ENCODE measurements around the gene CCDC6.
"Not testable (repeated sequence)": the region's sequence is repeated elsewhere in the genome, so short reads cannot be mapped to it uniquely, and the experiment has no call there.

The CCDC6 gene

DNA sequence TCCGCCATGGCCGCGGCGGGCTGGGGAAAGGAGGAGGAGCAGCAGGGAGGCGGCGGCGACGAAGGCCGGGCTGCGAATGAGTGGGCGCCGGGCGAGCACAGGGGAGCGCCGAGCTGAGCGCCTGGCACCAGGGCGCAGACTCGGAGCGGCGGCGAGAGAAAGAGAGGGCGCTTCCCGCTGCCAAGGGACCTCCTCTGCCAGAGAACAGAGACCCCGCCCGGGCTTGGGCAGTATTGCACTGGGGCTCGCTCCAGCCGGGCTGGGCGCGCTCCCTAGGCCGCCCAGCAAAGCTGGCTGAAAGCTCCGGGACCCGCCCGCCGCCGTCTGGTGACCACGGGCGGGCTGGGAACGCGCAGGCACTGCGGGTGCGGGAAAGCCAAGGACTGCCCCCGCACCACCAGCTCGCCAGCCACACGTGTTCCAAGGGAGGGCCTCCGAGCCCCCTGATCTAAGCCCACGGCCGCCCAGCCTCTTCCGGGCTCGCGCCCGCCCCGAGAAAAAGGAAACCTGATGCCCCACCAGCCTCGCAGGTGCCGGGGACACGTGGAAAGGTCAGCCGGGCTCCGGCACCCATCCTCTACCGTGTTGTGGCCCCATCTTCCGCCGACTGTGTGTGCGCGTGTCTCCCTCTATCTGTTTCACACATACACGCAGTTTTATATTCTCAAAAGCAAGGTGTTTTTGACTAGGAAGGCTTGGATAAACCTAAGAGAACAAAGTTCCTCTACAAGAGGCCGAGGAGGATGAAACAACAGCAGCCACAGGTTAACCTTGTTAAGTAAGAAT lies at the start of gene CCDC6:
CCDC6 (minus strand) TSS at position 140 of the 786 bp plus-strand sequence; CDS start at position 8, 132 bp downstream.
- DNase-seq: peak; percentile 87

DNA sequence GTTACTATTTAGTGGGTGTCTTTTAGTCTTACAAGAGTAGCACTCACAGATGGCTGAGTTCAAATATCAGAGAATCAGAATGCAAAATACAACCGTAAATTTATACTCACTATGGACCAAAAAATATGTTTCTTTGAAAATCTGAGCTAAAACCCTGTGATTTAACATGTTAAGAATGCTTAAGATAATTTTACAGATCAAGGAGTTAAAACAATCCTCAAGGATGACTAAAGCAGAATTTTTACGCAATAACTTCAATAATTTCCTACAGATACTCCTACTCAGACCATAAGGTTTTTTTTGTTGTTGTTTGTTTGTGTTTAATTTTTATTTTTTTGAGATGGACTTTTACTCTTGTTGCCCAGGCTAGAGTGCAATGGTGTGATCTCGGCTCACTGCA lies 47.9 kb upstream of the CCDC6 start:
- DNase-seq: no peak

DNA sequence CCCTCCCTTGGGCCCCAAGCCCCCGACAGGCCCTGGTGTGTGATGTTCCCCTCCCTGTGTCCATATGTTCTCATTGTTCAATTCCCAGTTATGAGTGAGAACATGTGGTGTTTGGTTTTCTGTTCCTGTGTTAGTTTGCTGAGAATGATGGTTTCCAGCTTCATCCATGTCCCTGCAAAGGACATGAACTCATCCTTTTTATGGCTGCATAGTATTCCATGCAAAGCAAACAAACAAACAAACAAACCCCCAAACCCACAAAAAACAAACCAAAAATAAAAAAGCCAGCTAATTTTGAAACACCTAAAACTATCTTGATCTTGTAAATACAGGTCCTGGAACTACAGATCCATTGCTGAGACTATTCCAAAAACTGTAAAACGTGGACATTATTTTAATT lies 47.4 kb upstream of the CCDC6 start:
- not testable (repeated sequence) for DNase-seq

DNA sequence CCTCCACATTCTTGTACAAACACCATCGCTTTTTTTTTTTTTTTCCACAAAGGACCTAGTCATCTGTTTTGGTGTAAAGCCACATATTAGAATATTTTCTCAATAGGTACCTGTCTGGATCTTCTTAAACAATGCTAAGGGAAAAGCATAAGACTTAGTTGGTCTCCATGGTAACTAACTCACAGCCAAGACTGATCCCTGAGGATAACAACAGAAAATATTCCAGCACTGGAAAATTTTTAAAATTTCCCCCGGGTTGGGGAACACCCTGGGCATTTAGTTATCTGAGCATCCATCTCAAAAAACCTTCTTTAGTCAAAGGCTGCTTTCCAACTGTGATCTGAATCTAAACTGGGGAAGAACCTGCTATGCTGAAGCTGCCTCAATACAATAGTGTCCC lies 43.7 kb upstream of the CCDC6 start:
- no peak for DNase-seq

DNA sequence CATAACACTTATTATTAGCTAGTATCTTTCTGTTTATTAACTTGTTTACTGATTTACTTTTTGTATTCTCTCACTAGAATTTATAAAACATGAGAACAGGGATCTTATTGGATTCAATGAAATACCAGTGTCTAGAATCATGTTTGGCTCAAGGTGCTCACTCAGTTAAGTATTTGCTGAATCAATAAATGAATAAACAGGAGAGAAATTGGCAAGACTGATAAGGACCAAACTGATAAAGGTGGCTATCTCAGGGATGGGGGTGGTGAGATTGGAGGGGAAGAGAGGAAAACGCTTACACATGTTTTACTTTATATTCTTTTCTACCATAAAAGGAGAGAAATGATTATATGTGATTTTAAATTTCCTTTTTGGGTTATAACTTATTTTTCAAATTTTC lies 43.3 kb upstream of the CCDC6 start:
- DNase-seq: no peak

DNA sequence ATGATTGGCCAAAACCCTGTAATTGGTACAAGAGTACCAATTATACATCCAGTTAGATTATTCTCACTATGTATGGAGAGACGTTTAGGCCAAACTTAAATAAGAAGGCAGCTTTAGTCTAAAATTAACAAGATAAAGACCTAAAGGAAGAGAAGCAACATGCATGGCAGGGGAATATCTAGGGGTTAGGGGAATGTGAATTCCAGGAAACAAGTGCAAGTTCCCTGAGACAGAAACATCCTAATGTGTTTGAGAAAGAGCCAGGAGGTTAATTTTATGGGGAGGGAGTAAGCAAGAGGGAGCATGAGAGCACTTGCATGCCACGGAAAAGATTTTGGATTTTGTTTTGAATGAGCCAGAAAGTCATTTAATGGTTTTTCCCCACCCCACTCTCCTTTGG lies 39.6 kb upstream of the CCDC6 start:
- DNase-seq: no peak

DNA sequence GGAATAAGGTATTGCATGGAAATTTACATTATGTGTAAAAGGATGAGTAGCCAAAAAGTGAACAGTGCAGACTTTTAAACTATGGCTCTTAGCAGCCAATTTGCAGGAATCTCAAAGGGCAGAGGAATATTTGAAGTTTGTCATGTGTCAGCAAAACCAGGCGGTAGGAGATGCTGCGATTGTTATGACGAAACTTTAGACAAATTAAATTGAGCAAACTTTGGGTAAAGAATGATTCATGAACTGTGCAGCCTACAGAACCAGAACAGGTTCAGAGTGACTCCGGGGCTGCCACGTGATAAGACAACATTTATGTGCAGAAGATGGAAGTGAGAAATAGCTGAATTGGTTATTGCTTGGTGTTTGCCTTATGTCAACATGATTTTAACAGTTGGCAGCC lies 39.2 kb upstream of the CCDC6 start:
- DNase-seq: no peak

DNA sequence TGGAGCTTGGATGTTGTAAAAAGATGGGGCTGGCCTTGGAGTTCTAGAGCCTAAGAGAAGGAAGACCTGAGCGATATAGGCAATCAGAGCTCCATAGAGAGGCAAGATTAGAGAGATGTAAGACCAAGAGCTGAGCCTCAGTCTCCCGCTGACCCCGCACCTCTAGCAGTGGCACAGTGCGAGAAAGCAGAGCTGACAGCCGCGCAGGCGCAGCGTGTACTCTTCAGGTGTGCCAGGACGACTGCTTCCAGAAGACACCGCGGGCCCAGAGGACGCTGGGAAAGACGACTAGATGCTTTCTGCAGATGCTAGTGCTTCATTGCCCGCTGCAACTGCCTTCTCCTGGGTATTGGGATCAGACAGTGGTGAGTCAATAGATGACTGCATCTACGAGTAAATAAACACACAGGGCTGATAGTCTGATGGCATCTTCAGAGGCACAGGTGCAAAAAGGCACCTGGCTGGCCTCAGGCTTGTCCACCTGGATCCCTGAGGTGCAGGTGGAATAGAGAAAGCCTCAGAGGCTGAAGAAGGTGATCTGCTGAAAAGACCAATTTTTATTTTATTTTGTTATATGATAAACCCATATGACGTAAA lies 38.1 kb upstream of the CCDC6 start:
- no peak for DNase-seq

DNA sequence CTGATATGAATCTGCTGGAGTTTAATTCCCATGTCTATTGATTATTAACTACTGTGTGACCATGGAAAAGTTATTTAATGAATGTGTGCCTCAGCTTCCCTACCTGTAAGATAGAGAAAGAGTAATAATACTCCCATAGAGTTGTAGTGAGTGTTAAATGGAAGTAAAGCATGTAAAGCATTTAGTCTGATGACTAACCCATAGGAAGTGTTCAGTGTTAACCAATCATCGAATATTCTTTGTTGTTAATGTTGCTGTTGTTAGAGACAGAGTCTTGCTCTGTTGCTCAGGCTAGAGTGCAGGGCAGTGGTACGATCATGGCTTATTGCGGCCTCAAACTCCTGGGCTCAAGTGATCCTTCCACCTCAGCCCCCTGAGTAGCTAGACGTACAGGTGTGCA lies 36.2 kb upstream of the CCDC6 start:
- no peak for DNase-seq

DNA sequence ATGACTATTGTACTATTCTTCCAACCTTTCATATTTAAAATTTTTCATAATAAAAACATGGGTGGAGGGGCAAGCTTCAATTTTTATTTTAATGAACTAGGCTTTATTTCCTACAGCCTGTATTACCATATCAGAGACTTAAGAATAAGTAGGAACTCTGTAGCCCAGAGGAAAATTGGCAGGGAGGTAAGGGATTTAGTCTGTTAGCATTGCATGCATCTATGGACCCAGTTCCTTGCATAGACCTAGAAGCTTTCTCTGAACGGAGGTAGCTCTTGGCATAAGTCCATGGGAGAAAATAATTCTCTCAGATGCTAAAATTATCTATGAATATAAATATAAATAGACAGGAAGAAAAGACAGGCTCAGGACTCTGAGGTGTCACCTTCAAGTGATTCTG lies 31.4 kb upstream of the CCDC6 start:
- no peak for DNase-seq

DNA sequence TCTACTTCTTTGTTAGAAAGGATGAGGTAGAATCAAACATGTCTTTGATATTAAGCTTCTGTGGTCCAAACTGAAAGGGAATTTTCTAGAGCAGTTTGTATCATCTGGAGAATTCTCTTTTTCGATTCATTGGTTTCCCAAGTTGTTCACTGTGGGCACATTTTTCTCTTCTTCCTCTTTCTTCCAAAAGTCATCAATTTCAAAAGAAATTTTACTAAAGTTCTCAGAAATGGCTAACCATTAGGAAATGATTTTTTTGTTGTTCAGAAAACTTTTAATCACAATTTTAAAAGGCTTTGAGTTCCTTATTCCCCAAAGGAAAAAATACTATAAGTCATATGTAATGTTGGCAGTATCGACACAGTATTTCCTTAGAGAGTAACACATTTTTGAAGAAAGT lies 28.3 kb upstream of the CCDC6 start:
- no peak for DNase-seq

DNA sequence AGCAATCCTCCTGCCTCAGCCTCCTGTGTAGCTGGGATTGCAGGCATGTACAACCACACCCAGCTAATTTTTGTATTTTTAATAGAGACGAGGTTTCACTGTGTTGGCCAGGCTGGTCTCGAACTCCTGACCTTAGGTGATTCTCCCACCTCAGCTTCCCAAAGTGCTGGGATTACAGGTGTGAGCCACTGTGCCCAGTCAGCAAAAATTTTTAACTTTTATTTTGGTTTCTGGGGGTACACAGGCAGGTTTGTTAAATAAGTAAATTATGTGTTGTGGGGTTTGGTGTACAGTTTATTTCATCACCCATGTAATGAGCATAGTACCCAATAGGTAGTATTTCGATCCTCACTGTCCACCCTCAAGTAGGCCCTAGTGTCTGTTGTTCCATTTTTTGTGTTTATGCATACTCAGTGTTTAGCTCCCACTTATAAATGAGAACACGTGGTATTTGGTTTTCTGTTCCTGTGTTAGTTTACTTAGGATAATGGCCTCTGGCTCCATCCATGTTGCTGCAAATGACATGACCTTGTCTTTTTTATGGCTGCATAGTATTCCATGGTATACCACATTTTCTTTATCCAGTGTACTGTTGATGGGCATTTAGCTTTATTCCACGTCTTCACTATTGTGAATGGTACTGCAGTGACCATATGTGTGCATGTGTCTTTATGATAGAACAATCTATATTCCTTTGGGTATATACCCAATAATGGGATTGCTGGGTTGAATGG lies 24.6 kb upstream of the CCDC6 start:
- not testable (repeated sequence) for DNase-seq

DNA sequence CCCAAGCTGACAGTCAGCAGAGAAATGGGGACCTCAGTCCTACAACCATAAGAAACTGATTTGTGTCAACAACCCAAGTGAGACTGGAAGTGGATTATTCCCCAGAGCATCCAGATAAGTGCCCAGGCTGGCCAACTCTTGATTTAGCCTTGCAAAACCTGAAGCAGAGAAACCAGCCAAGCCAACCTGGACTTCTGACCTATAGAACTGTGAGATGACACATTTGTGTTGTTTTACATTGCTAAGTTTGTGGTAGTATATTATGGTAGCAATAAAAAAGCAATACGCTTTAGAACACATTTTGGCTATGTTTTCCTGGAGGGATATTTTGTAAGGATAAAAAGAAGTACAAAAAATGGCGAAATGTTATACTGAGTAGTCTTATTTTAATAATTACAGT lies 19.7 kb upstream of the CCDC6 start:
- no peak for DNase-seq

DNA sequence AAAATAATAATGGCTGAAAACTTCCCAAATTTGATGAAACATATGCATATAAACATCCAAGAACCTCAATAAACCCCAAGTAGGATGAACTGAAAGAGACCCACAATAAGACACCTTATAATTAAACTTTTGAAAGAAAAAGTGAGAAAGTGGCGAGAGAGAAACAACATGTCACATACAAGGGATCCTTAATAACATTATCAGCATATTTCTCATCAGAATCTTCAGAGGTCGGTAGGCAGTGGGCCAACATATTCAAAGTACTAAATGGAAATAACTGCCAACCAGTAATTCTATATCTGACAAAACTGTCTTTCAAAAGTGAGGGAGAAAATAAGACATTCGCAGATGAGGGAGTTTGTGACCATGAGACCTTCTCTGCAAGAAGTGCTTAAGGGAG lies 16.6 kb upstream of the CCDC6 start:
- no peak for DNase-seq

DNA sequence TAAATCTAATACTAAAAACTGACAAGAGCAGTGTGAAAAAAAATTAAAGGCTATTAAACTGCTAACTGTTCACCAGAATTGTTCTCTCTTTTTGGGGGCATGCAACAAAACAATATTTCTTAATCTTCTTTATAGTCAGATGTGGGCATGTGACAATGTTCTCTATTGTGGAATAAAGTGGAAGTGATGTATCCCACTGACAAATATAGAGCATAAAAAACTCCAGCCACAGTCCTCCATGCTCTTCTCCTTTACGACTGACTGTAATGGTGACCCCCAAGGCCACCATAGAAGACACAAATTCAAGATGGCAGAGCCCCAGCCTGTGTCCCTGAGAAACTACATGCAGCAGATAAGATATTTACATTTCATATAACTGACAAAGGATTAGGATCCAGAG lies 11.6 kb upstream of the CCDC6 start:
- no peak for DNase-seq

DNA sequence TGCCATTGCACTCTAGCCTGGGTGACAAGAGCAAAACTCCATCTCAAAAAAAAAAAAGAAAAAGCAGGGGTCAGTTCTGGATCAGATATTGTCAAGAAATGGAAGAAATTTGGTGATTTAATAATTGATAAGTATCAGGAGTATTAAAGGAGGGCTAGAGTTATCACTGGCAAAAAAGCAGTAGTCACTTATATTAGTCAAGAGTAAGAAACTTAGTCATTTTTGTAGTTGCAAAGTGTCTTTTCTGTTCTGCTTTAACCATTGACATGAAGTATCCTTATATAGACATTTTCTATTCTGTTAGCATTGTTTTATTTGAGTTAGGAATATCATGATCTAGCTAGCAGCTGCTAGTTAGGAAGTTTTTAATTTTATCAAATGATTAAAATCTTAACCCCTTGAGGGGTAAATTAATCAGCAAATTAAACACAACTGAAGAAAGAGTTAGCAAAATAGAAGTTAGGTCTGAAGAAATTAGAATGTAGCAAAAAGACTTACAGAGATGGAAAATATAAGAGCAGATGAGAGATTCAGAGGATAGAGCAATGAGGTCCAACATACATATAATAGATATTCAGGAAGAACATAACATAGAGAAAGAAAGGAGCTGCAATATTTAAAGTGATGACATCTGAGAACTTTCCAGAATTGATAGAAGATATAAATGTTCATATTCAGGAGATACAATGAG lies 7.3 kb upstream of the CCDC6 start:
- DNase-seq: no peak

DNA sequence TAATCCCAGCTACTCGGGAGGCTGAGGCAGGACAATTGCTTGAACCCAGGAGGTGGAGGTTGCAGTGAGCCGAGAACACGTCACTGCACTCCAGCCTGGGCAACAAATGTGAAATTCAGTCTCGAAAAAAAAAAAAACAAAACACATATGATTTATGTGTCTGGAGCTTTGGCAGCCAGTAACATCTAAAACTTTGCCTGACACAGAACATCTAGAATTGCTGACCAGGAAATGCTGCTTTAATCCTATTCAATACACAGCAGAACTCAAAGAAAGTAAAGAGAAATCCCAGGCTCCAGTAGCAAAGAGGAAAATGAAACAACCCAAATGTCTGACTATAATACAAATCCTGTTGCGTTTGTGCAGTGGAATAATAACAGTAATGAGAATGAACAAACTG lies 4.5 kb upstream of the CCDC6 start:
- DNase-seq: no peak

DNA sequence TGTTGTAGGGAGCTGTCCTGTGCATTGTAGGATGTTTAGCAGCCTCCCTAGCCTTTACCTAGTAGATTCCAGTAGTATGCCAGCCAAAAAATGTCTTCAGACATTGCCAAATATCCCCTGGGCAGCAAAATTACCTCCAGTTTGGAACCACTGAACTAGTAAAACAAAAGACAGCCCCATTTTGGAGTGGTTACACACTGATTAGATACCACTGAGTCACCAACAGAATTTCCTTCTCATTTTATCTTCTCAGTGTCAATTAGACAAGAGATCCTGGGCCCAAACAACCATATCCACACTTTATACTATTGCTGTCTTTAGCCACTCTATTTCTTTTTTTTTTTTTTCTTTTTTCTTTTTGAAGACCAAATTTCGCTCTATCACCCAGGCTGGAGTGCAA lies 3.5 kb upstream of the CCDC6 start:
- DNase-seq: no peak

DNA sequence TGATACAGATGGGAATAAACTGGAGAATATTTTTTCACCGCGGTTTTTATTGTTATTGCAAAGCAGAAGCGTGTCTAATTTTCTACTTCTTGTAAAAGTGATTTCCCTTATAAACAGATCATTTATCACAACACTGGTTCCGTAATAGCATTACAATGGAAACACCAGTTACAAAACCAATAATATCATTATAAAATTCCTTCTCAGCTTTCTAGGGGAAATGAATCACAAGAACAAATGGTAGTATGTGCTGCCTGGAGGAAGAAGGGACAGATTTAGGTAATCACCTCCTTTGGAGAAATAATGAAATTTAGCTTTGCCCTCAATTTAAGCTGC lies 2.4 kb upstream of the CCDC6 start:
- DNase-seq: no peak

DNA sequence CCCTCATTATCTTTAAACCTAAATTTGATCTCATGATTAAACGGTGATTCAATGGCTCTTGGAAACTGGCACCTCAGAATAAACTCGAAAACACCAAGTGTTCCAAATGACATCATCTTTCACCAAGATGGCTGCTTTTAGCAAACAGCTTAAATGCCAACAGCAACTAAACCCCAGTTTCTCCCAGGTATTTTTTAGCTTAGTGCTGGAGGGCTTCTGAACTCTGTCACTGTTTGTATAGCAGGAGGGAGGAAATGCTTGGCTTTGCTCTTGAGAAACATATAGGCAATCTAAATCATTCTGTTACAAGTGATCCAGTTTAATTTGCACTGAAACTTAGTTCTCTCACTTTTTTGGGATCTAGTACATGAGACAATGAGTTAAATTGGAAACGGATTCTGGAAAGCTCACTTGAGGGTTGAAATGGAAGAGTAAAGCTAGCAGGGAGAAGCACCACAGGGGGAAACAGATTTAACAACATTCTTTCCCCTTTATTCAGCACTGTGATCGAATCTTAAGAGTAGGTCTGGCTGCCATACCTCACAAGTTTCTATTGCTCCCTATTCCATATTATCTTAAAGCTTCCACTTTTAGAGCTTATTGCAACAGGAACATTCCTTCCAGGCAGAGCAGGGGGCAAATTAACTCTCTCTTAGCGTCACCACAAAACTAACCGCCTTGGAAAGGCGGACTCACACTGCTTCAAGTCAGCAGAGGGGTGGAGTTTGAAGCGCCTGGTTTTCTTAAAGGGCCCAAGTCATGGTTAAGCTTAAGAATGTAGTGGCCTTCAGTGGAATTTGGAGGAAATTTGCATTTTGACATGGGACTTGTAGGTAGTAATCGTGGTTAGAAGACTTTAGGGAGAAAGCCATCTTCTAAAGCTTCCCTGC lies 1.8 kb upstream of the CCDC6 start:
- DNase-seq: no peak

DNA sequence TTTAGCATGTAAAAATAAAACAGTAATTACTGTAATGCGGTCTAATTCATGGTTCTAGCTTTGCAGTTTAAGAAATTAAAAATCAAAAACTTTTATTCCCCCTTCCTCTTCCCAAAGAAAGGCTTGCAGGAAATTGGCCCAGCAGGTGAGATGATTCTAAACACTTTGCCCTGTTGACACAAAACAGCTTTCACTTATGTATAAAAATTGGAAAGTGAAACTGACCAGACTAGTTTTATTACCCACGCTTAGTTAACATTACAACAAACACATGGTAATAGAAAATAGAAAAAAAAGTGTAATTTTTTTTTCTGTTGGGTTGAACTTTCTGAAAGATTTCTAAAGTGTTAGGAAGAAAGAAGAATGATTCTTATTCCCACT lies 1.2 kb upstream of the CCDC6 start:
- DNase-seq: no peak

DNA sequence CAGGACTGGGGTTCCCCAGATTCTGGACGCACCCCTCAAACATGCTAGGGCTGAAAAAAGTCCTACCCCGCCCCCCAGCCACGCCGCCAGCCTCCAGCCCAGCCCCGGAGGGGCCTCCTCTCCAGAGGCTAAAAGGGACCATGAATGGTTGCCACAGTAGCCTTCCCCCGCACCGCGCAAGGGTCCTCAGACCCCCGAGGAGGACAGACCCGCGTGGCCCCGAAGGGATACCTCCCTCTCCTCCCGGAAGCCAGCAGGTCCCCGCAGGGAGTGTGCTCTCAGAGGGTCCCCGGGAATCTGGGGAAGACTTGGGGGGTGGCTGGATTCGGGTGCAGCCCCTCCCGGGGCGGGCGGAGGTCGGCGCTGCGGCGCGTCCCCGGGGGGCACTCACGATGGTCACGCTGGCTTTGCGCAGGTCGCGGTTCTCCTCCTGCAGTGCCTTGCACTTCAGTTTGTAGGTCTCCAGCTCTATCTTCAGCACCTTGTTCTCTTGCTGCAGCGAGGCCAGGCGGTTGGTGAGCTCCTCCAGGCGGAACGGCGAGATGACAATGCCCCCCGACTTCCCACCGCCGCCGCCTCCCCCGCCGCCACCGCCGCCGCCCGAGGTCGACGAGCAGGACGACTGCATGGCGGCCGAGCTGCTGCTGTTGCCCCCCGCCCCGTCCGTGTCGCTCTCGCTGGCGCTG lies 482 bp downstream of the CCDC6 start:
- DNase-seq: no peak

Data from NCI-H1092 treated with DMSO at 0.1 percent for 48 hours (cell line).